A172 (cell line): ENCODE measurements around the gene CBR1. TPM values are rescaled to one million over a fixed set of nuclear protein-coding genes. Genes with fewer than 3 reads are reported as not detected.

Experiments used
- DNase-seq: peaks from one replicate; pipeline ENCODE4 v3.0.0-alpha.2; 2015; ENCODE audit warnings: low spot score
- total RNA-seq: library from RNA; depleted of rRNA; stranded (reverse); fragments of >200 nt; shearing (Covaris generic); gene quantifications from 2 replicates; pipeline ENCODE4 v1.2.3, GENCODE V29; 2014; rRNA removed

Gene CBR1
- total RNA-seq: 150 and 219 TPM in 2 replicates

DNA sequence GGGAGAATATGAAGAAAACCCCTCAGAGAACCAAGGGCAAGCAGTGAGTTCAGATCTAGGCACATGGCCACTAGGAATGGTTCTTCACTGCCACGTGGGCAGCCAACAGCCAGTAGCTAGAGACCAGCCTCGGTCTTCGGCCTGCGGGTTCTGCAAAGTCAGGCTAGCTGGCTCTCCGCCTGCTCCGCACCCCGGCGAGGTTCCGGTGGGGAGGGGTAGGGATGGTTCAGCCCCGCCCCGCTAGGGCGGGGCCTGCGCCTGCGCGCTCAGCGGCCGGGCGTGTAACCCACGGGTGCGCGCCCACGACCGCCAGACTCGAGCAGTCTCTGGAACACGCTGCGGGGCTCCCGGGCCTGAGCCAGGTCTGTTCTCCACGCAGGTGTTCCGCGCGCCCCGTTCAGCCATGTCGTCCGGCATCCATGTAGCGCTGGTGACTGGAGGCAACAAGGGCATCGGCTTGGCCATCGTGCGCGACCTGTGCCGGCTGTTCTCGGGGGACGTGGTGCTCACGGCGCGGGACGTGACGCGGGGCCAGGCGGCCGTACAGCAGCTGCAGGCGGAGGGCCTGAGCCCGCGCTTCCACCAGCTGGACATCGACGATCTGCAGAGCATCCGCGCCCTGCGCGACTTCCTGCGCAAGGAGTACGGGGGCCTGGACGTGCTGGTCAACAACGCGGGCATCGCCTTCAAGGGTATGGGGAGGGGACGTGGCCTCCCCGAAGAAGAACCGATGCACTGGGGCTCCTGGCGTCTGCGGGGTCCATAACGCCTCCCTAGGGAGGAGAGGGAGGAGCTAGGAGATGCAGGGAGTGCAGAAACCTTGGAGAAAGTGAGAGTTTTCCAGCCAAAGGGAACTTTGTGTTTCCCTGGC lies at the start of gene CBR1:
Gene CBR1, plus strand, starts transcription at position 312 of the 871 bp plus-strand sequence. Its CDS starts 92 bp downstream, at position 404.
- peak; percentile 76 for DNase-seq

DNA sequence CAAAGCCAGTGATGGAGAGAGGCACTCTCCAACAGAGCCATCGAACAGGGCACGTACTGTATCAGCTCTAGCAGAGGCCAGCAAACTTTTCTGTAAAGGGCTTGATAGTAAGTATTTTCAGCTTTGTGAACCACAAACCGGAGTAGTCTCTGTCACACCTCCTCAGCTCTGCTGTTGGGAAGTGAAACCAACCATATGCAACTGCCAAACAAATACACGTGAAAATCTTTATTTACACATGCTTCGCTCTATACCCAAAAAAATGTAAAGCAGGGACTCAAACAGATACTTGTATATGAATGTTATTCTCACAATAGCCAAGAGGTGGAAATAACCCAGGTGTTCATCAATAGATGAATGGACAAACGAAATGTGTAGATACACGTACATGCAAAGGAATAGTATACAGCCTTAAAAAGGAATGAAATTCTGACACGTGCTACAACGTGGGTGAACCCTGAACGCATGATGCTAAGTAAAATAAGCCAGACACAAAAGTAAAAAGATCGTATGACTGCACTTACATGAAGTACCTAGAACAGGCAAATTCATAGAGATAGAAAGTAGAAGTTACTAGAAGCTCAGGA lies 48.5 kb upstream of the CBR1 start:
- no peak for DNase-seq

DNA sequence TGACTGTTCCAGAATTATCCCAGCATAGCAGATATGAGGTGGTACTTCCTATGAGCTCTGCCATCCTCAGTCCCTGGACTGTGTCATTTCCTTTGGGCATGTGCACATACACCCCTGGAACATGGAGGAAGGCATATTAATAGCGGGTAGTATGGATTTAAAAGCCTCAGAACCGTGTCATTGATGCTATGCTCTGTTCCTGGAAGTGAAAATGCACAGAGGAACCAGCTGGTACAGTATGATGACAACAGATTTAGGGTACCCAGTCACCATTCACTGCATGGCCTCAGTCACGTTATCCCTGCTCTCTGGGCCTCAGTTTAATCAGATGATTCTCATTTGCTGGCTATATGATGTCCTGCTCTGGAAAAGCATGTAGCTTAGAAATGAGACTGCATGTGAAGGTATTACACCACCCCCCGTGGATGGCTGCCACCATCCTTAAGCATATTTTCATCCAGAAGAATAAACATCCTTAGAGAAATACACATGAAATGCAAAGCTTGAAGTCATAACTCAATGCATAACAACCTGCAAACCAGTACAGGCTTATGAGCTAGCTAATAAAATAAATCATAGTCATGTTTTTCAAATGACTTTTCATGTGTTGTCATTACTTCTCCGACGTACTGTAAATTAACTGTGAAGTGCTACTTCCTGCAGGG lies 47.3 kb upstream of the CBR1 start:
- no peak for DNase-seq

DNA sequence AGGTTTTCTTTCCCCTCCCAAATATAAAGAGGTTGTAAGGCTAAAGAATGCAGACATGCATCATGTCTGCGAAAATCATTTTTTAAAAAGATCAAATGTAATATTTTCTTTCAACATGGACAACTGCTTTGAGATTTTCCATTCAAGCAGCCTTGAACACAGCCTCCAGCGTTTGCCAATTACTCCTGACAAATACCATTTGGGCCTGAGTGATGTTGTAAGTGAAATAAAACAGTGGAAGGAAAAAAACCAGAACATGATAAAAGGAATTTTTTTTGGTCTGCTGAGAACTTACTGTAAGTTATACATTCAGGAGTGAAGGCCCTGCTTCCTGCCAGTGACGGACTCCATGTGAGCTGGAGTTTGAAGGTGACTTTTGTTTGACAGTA lies 46.7 kb upstream of the CBR1 start:
- DNase-seq: no peak

DNA sequence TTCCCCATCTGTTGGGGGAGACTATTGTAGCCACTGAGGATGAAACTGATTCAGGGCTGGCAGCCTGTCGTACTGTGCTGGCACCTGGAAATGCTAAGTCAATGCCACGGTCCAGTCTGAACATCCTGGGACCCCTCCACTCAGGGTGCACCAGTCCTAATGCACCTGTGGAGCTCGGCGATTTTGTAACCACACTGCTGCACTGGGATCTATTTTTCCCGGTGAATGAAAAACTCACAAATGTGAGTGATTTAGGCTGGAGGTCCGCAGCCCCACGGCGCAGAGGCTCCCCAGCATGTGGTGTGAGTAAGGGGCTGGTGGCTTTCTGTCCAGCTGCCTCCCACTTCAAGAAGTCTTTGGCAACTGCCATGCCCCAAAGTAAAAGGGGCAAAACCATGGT lies 45.0 kb upstream of the CBR1 start:
- no peak for DNase-seq

DNA sequence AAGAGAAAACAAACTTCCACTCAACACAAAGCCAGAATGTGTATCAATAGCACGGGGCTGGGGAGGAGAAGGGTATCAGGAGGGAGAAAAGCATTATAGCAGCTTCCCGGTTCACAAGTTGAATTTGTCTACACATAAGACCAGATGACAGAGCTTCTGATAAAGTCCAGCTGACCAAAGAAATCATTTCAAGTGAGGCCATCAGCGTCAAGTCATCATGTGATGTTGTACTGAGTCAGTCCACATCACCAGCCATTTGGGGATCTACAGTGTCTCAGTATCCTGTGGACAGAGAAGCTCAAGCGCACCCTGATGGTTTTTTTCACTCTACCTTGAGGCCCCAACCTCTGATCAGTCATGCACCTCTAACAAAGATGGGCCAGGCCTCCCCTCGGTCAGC lies 42.5 kb upstream of the CBR1 start:
- DNase-seq: no peak

DNA sequence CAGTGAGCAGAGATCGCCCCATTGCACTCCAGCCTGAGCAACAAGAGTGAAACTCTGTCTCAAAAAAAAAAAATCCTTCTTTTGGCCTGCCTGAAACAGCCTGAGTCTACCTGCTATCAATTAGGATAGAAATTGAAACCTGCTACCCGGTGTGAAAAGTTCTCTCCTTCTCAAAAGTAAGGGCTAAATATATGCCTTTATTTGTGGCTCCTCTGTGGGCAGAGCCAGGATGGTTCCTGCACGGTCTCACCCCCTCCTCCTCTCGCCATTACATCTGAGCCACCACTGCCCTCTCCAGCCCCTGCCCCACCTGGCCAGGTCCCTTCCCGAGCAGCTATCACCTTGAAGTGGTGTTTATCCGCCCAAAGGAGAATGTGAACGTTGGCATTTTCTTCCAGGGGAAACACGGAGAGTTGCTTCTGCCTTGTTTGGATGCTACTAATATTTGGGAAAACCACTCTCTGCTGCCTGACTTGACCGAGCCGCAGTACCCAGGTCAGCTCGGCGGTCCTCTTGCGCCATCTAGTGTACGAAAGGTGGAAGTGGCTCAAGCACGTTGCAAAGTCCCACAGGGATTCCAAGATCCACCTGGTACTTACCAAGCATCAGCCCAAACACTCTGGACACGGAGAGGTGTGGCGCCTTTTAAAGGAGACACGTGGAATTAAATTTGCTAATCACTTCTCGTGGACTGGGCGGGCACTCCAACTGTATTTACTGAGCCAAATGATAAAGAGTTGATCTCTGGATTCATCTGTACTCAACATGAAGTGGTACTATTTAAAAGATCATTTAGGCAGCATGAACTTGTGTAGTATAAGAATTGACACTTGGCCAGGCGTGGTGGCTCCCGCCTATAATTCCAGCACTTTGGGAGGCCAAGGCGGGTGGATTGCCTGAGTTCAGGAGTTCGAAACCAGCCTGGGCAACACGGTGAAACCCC lies 41.4 kb upstream of the CBR1 start:
- peak; percentile 71 for DNase-seq

DNA sequence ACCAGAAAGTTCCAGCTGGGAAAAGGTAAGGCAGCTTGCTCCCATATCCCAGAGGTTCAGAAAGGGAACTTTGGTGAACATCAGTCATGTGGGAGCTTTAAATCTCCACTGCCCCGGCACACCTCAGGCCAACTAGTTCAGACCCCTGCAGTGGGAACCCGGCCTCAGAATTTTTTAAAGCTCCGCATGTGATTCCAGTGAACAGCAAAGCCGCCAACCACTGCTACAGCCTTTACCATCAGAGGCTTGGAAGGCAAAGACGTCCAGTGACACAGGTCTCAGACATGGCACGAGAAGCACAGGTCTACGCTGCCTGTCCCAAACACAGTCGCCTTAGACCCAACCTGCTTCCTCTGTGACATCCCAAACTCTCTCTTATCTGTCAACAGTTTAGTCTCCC lies 40.5 kb upstream of the CBR1 start:
- no peak for DNase-seq

DNA sequence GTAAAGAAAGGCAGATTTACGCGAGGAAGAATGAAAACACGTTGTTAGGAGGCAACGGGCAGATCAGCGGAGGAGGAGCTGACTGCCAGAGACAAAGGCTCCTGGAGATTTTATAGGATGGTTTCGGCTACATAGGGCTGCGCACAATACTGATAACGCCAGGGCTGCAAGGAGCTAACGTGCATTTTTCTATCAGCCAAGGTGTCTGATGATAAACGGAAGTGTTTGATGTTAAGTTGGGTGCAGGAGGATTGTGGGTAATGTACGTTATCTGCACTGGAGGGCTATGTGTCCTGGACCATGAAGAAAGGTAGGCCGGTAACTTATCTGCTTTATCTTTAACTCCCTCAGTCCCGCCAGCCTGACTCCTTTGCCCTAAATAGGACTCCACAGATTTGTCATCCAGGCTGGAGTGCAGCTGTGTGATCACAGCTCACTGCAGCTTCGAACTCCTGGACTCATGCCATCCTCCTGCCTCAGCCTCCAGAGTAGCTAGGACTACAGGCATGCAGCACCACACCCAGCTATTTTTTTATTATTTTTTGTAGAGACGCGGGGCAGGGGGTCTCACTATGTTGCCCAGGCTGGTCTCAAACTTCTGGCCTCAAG lies 39.1 kb upstream of the CBR1 start:
- DNase-seq: no peak

DNA sequence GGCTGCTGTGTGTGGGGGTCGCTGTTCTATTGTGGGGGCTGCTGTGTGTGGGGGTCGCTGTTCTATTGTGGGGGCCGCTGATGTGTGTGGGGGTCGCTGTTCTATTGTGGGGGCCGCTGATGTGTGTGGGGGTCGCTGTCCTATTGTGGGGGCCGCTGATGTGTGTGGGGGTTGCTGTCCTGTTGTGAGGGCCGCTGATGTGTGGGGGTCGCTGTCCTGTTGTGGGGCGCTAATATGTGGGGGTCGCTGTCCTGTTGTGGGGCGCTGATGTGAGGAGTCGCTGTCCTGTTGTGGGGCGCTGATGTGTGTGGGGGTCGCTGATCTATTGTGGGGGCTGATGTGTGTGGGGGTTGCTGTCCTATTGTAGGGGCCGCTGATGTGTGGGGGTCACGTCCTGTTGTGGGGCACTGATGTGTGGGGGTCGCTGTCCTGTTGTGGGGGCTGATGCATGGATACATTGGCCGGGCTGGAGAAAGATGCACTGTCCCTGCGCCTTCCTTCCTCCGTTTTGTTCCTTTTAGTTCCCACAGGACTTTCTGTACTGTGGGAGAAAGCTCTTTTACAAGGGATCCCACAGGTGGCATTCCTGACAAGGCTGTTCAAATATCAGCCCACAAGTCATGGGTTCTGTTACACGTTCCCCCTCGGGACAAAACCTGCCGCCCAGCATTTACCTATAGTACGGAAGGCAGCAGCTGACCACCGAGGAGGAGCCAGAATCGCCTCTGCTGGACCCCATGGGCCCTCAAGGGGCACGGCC lies 37.0 kb upstream of the CBR1 start:
- no peak for DNase-seq

DNA sequence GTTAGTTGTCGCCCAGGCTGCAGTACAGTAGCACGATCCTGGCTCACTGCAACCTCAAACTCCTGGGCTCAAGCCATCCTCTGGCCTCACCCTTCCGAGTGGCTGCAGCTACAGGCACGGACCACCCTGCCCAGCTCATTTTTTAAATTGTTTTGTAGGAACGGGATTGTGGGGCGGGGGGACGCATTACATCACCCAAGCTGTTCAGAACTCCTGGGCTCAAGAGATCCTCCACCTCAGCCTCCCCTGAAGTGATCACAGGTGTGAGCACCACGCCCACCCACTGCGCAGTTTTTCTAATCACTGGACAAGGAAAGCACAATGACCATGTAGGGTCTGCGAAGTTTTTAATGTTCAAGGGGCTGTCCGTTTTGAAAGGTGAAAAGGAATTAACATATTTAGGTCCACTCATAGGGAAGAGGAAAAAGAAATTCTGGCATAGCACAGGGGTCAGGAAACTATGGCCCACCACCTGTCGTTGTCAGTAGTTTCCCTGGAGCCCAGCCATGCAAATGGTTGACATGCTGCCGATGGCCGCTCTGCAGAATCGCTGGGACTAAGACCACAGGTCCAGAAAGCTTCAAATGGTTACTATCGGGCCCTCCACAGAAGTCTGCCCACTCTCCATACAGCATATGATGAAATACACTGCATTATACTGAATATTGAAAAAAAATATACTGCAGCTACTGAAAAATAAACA lies 35.5 kb upstream of the CBR1 start:
- DNase-seq: no peak

DNA sequence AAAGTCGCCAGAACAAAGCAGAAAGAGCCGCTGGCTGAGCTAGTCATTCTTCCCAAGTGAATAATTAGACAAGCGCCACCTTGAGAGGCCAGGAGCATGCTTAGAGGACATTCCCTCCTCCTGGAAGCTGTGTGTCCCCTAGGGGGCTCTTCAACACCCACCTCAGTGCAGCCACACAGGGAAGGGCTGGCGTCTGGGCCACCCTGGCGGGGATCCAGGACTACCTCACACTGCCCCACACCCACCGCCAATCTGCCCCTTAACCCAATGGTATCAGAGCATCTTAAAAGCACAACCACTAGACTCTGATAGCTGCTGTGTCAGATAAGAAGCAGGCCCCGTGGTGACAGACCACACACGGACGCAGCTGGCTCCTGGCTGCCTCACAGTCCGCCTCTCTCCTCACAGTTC lies 34.4 kb upstream of the CBR1 start:
- DNase-seq: no peak

DNA sequence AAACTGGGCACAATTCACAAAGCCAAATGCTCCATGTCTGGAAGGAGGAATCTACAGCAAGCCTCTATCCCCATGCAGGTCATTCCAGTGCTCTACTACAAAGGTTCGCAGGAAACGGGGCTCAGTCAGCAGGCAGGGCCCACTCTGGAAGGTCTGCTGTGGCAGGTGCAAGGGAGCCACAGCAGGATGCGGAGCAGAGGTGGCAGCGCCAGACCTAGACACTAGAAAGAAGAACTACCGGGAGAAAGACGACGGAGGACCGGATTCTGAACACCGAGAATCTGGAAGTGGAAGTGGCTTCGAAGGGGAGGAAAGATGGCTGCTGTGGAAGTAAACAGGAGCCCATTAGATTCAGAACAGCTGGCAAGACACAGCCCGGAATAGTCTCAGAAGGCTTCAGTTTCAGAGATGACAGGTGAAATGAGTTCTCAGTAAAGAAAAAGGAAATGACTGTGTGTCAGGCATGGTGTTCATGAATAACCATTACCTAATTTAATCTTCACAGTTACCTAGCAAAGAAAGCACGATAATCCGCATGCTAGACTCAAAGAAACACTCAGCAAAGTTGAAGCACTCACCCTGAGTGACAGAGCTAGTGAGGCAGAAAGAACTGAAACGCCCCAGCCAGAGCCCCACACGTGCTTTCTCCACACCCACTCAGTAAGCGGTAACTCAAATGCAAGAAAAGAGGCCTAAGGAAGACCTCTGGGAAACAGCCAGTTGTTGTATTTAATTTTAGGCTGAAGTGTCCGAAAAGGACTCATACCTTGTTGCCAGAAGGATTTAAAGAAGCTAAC lies 30.9 kb upstream of the CBR1 start:
- no peak for DNase-seq

DNA sequence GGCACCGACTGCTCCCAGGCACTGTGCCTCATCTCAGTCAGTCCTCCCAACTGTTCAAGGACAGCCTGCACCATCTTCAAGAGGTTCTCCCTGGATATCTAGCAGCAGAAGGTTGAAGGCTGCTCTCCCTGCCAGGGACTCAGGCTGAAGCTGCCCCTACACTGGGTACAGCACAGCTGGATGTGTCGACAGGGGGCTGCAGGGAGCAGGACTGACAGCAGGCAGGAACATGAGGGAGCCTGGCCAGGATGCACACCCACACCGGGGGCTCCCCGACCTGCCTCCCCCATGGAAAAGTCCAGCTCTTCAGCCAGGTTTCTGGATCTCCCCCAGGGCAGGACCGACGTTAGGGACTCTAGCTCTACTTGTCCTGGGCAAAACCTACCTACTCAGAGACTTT lies 30.0 kb upstream of the CBR1 start:
- no peak for DNase-seq

DNA sequence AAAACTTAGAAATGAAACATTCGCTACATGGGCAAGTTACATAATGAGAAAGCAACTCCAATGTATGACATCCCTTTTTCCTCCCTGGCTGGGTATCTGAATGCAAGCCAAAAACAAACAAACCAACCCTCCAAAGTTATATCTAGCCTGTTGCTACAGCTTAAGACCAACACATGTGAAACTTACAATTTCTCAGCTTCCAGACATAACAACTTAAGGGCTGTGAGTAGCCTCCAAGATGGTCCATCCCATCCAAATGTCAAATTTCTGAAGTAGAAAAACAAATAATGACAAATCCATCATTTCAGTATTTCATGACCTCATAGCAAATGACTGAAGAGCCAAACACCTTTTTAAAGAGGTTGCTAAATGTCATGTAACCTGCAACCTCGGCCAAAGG lies 29.4 kb upstream of the CBR1 start:
- DNase-seq: no peak

DNA sequence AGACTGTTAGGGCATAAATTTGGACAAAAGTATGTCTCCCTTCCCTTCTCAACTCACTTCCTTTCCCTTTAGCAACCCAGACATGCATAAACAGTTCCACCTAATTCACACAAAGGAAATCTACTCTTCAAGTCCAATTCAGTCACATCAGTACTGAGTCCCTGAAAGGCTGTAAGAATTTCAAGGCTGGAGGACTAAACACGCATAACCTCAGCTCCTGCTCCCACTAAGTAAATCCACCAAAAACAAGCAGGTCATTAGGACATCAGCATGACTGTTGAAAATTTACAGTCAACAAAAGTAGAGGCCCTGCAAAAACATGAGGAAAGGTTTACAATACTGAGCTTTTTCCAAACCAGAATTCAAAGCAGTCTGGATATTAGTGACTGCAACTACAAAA lies 27.9 kb upstream of the CBR1 start:
- DNase-seq: no peak

DNA sequence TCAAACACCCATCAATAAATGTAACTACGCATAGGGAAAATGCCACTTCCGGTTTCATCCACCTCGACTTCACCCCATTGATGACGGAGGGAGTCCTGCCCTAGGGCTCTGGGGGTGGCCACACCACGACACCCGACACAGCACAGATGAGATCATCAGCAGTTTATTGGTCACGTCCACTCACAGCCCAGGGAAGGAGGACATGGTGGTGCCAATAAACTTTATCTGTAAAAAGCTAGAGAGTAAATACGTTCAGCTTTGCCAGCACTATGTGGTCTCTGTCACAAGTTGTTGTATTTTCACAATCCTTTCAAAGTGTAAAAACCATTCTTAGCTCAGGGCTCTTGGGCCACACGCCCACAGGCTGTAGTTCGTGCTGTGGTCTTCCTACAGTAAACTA lies 25.8 kb upstream of the CBR1 start:
- DNase-seq: no peak

DNA sequence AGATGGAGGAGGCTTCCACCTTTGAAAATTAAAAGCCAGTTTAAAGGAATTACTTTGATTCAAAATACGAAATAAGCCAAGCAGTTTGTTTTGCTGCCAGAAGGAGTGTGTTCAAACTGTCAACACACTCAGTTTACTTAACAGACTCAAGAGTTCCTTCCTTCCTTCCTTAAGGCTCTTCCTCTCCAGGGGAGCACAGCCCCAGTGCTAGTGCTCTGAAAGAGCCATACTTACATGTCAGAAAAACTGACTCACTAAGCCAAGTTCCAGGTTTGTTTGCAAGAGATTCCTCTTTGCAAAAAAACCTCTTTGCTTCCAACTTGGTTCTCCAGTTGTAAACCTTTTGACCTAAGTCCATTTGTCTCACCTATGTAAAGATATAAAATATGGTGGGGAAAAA lies 23.8 kb upstream of the CBR1 start:
- DNase-seq: no peak

DNA sequence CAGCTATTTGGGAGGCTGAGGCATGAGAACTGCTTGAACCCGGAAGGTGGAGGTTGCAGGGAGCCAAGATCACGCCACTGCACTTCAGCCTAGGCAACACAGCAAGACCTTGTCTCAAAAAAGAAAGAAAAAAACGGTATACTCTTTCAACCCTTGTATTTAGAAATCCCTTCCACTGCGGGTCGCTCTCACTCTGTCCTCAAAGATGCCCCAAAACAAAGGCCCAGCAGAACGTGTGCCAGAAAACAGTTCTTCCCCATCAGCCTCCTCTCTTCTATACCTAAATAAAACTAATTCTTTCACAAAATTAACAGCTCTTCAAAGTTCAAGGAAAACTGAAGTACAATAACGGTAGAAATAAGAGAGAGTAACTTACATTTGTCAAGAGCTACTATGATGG lies 22.7 kb upstream of the CBR1 start:
- DNase-seq: no peak
